Smooth muscle cell of the brain vasculature (primary cell): ENCODE measurements around the gene LTBP4.
"Not testable (repeated sequence)": the region's sequence is repeated elsewhere in the genome, so short reads cannot be mapped to it uniquely, and the experiment has no call there.

Source experiments
- DNase-seq: peaks from one replicate; pipeline ENCODE4 v3.0.0-alpha.2; 2012; ENCODE audit warnings: low read depth, low spot score

Gene LTBP4

GRCh38 chr19:40575326-40575725, 25.8 kb upstream of the LTBP4 start:
- no peak for DNase-seq

GRCh38 chr19:40576151-40576584, 25.0 kb upstream of the LTBP4 start:
- no peak for DNase-seq

- DNase-seq, result peak; percentile 87
Measured at GRCh38 chr19:40576585-40577451, 24.4 kb upstream of the LTBP4 start, which contains the start of gene SHKBP1. SHKBP1 (plus strand) TSS chr19:40576873; CDS start chr19:40576900, 27 bp downstream.

- DNase-seq, result no peak
Measured at GRCh38 chr19:40578442-40578908, 22.7 kb upstream of the LTBP4 start.

GRCh38 chr19:40580619-40581018, 20.6 kb upstream of the LTBP4 start:
- DNase-seq, result no peak

- DNase-seq, result no peak
Measured at GRCh38 chr19:40581531-40581930, 19.6 kb upstream of the LTBP4 start.

- no peak for DNase-seq
Measured at GRCh38 chr19:40582467-40582866, 18.7 kb upstream of the LTBP4 start.

GRCh38 chr19:40583283-40583682, 17.9 kb upstream of the LTBP4 start:
- no peak for DNase-seq

GRCh38 chr19:40584007-40584406, 17.2 kb upstream of the LTBP4 start:
- no peak for DNase-seq

- no peak for DNase-seq
Measured at GRCh38 chr19:40585241-40585981, 15.8 kb upstream of the LTBP4 start.

GRCh38 chr19:40585982-40586422, 15.2 kb upstream of the LTBP4 start:
- no peak for DNase-seq

- DNase-seq, result no peak
Measured at GRCh38 chr19:40586611-40587010, 14.6 kb upstream of the LTBP4 start.

- DNase-seq, result no peak
Measured at GRCh38 chr19:40588110-40588854, 12.9 kb upstream of the LTBP4 start.

GRCh38 chr19:40588926-40589569, 12.1 kb upstream of the LTBP4 start:
- no peak for DNase-seq

GRCh38 chr19:40589591-40590429, 11.4 kb upstream of the LTBP4 start:
- no peak for DNase-seq

- DNase-seq, result no peak
Measured at GRCh38 chr19:40590464-40591265, 10.5 kb upstream of the LTBP4 start.

- DNase-seq, result not testable (repeated sequence)
Measured at GRCh38 chr19:40591724-40592123, 9.4 kb upstream of the LTBP4 start.

- no peak for DNase-seq
Measured at GRCh38 chr19:40592170-40592569, 9.0 kb upstream of the LTBP4 start.

GRCh38 chr19:40594255-40594654, 6.9 kb upstream of the LTBP4 start:
- DNase-seq, result no peak
